ENCODE results near the gene IZUMO4.
A peak's percentile ranks its signal among the peaks of the same experiment; 100 is the strongest.
"Not testable (repeated sequence)": the region's sequence is repeated elsewhere in the genome, so short reads cannot be mapped to it uniquely, and the experiment has no call there.

The IZUMO4 gene

GRCh38 chr19:2083174-2083854 is 13.4 kb upstream of the IZUMO4 start:
- Mint-ChIP-seq H3K4me1 (peaks cover 60 to 88% of the 10 kb centered on the region in 2 donors), H3K36me3 (peaks cover 70 to 82% of the 10 kb centered on the region in 2 donors), H3K9me3 (no peaks in the 10 kb centered on the region), H3K27me3 (no peaks in the 10 kb centered on the region), H3K4me3 (peak overlapping the region; percentile 93 to 98), H3K27ac (peak overlapping the region; percentile 100)
- peak in 1 of 2 donors; percentile 4 for ATAC-seq (replicated peaks)
- DNase-seq = no peak

DNA sequence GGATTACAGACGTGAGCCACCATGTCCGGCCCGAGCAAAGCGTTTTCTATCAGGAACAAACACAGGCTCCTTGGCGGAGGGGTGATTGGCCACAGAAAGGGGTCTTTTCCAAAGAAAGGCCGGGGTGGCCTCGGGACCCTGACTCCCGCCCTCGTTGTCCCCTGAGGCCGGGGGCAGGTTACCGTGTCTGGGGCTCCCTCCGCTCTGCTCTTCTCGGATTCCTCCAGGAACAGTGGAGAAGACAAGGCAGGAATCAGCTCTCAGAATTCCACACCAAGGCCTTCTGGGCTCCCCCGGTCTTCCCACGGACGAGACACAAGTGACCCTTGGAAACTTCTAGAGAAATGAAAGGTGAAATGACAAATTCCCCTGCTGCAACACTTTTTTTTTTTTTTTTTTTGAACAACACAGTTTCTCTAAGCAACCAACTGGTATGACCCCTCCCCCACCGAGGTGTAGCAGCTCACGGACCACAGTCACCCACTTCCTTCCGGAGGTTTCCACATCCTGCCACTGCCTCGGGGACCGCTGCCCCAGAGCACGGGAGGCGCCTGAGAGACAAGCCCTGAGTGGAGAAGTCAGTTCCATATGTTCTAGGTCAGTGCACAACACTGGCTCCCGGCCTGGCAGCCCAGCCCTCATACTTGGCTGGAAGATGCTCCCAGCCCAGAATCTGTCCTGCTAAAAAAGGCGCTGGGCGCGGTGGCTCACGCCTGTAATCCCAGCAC is 11.6 kb upstream of the IZUMO4 start:
- Mint-ChIP-seq H3K36me3 (peaks cover 60 to 70% of the 10 kb centered on the region in 2 donors), H3K4me1 (peaks cover 66 to 94% of the 10 kb centered on the region in 2 donors), H3K4me3 (peak overlapping the region; percentile 93 to 98), H3K27ac (peak overlapping the region; percentile 100), H3K27me3 (no peaks in the 10 kb centered on the region), H3K9me3 (no peaks in the 10 kb centered on the region)
- ATAC-seq (replicated peaks) (peak; percentile 41 to 49), DNase-seq (peak; percentile 91)

- H3K27ac Mint-ChIP-seq = peak overlapping the region; percentile 97
- H3K4me3 Mint-ChIP-seq = peak overlapping the region; percentile 62 to 70
- ATAC-seq (replicated peaks) = peak; percentile 14 to 22
- DNase-seq, H3K9me3 Mint-ChIP-seq, H3K27me3 Mint-ChIP-seq: not testable (repeated sequence)
- H3K36me3 Mint-ChIP-seq = peaks cover 50 to 67% of the 10 kb centered on the region in 2 donors
- peaks cover 63 to 89% of the 10 kb centered on the region in 2 donors for H3K4me1 Mint-ChIP-seq
Measured at GRCh38 chr19:2086695-2087620, 9.8 kb upstream of the IZUMO4 start.

GRCh38 chr19:2087621-2088100 is 9.1 kb upstream of the IZUMO4 start:
- Mint-ChIP-seq H3K4me3 (peak overlapping the region; percentile 62 to 70), H3K27ac (peak overlapping the region; percentile 97), H3K36me3 (peaks cover 50 to 64% of the 10 kb centered on the region in 2 donors), H3K4me1 (peaks cover 58 to 88% of the 10 kb centered on the region in 2 donors), H3K27me3 (no peaks in the 10 kb centered on the region), H3K9me3 (no peaks in the 10 kb centered on the region)
- ATAC-seq (replicated peaks) (peak; percentile 30 to 36), DNase-seq (peak; percentile 81)

- peak; percentile 82 for DNase-seq
- H3K4me3 Mint-ChIP-seq = peak overlapping the region; percentile 77 to 85
- peaks cover 48 to 62% of the 10 kb centered on the region in 2 donors for H3K36me3 Mint-ChIP-seq
- peak overlapping the region; percentile 97 for H3K27ac Mint-ChIP-seq
- H3K4me1 Mint-ChIP-seq = peaks cover 56 to 89% of the 10 kb centered on the region in 2 donors
- peak; percentile 8 to 20 for ATAC-seq (replicated peaks)
- no peaks in the 10 kb centered on the region for H3K9me3 Mint-ChIP-seq
- H3K27me3 Mint-ChIP-seq = no peaks in the 10 kb centered on the region
Measured at GRCh38 chr19:2089001-2089711, 7.6 kb upstream of the IZUMO4 start.

- H3K9me3 Mint-ChIP-seq = no peaks in the 10 kb centered on the region
- H3K36me3 Mint-ChIP-seq = peaks cover 49 to 65% of the 10 kb centered on the region in 2 donors
- ATAC-seq (replicated peaks) = peak in 1 of 2 donors; percentile 5
- H3K4me1 Mint-ChIP-seq = peaks cover 61 to 89% of the 10 kb centered on the region in 2 donors
- peak overlapping the region; percentile 97 for H3K27ac Mint-ChIP-seq
- peak overlapping the region; percentile 77 to 85 for H3K4me3 Mint-ChIP-seq
- DNase-seq = no peak
- no peaks in the 10 kb centered on the region for H3K27me3 Mint-ChIP-seq
Measured at GRCh38 chr19:2089727-2090053, 7.0 kb upstream of the IZUMO4 start.

DNA sequence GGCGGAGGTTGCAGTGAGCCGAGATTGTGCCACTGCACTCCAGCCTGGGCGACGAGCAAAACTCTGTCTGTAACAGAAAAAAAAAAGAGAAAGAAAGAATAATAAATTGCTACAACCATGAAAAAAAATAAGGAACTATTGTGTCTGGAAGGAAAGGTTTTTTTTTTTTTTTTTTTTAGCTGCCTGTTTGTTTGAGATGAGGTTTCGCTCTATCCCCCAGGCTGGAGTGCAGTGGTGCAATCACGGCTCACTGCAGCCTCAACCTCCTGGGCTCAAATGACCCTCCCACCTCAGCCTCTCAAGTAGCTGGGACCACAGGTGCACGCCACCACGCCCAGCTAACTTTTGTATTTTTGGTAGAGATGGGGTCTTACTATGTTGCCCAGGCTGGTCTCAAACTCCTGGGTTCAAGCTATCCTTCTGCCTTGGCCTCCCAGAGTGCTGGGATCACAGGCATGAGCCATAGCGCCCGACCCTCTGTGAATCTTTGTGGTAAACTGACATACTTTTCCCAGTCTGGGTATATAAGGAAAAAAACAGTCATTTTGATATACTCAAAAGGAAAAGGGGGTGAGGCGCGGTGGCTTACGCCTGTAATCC is 4.7 kb upstream of the IZUMO4 start:
- DNase-seq; H3K9me3 Mint-ChIP-seq; ATAC-seq (replicated peaks); H3K27me3 Mint-ChIP-seq: not testable (repeated sequence)
- Mint-ChIP-seq H3K36me3 (peaks cover 46 to 64% of the 10 kb centered on the region in 2 donors), H3K4me3 (peak overlapping the region; percentile 15 to 32), H3K27ac (peak overlapping the region; percentile 70), H3K4me1 (peaks cover 52 to 85% of the 10 kb centered on the region in 2 donors)

- peak within 1 kb of the TSS; percentile 98 to 99 for H3K4me3 Mint-ChIP-seq
- peaks cover 26 to 63% of the 10 kb centered on the region in 2 donors for H3K4me1 Mint-ChIP-seq
- H3K36me3 Mint-ChIP-seq = peaks cover 40 to 56% of the 10 kb centered on the region in 2 donors
- H3K9me3 Mint-ChIP-seq = no peaks in the 10 kb centered on the region
- peak within 1 kb of the TSS; percentile 100 for H3K27ac Mint-ChIP-seq
- ATAC-seq (replicated peaks) (peak; percentile 31 to 58), DNase-seq (no peak)
- H3K27me3 Mint-ChIP-seq = no peaks in the 10 kb centered on the region
Measured at GRCh38 chr19:2096034-2096479, 658 bp upstream of the IZUMO4 start, which contains the start of gene MOB3A. Gene MOB3A, minus strand, starts transcription at chr19:2096326. Its CDS starts 17,766 bp downstream, at chr19:2078560.

GRCh38 chr19:2097203-2097885 is 629 bp downstream of the IZUMO4 start:
- Mint-ChIP-seq H3K4me3 (peak overlapping the region; percentile 87 to 90), H3K27ac (peak overlapping the region; percentile 93), H3K36me3 (peaks cover 42 to 60% of the 10 kb centered on the region in 2 donors), H3K9me3 (no peaks in the 10 kb centered on the region), H3K27me3 (no peaks in the 10 kb centered on the region), H3K4me1 (peaks cover 26 to 56% of the 10 kb centered on the region in 2 donors)
- peak; percentile 56 for DNase-seq
- peak; percentile 4 to 12 for ATAC-seq (replicated peaks)

- Mint-ChIP-seq H3K4me3 (peak overlapping the region; percentile 87 to 90), H3K9me3 (no peaks in the 10 kb centered on the region), H3K36me3 (peaks cover 40 to 57% of the 10 kb centered on the region in 2 donors), H3K27me3 (no peaks in the 10 kb centered on the region), H3K4me1 (peaks cover 23 to 51% of the 10 kb centered on the region in 2 donors), H3K27ac (peak overlapping the region; percentile 93)
- DNase-seq (no peak), ATAC-seq (replicated peaks) (no peak)
Measured at GRCh38 chr19:2097886-2098327, 1.2 kb downstream of the IZUMO4 start.

GRCh38 chr19:2099054-2099501 is 2.4 kb downstream of the IZUMO4 start:
- Mint-ChIP-seq H3K36me3 (peaks cover 40 to 57% of the 10 kb centered on the region in 2 donors), H3K9me3 (peaks cover 0 to 4% of the 10 kb centered on the region in 2 donors), H3K4me1 (peaks cover 22 to 44% of the 10 kb centered on the region in 2 donors), H3K27me3 (no peaks in the 10 kb centered on the region), H3K4me3 (no peak overlapping the region), H3K27ac (no peak overlapping the region)
- DNase-seq (no peak), ATAC-seq (replicated peaks) (no peak)

DNA sequence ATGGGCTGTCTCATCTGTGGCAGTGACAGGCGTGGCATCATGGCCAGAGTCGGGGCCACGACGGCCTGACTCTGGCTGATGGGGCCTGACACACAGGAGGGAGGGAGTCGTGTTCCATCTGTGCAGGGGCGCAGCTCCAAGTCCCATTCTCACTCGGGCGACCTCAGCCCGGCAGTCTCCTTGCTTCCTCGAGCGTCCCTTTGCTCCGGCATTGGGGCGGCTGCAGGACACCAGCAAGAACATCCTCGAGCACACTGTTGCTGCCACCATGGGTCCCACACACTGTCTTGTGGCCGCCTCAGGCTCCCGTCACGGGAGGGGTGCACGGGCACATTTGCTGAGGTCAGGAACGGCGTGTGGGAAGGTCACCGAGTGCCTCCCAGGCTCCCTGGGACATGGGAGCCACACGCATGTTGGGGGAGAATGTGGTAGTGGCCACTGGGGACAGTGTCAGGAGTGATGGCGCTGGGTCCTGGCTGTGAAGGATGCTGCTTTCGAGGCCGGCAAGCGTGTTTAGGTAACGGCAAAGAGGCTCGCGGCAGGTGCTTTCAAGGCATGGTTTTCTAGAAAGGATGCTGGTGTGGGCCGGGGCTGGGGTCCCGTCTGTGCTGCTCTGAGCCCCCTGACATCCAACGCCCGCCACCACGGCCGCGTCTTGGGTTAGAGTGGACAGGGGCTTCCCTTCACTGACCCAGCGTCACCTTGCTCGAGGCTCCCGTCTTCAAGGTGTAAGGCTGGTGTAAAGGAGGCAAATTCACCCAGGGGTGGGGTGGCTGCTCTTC is 3.4 kb downstream of the IZUMO4 start:
- H3K27me3 Mint-ChIP-seq = no peaks in the 10 kb centered on the region
- H3K9me3 Mint-ChIP-seq = peaks cover 3 to 8% of the 10 kb centered on the region in 2 donors
- no peak overlapping the region for H3K4me3 Mint-ChIP-seq
- DNase-seq (no peak), ATAC-seq (replicated peaks) (no peak)
- peak overlapping the region; percentile 71 for H3K27ac Mint-ChIP-seq
- peaks cover 41 to 56% of the 10 kb centered on the region in 2 donors for H3K36me3 Mint-ChIP-seq
- peaks cover 18 to 37% of the 10 kb centered on the region in 2 donors for H3K4me1 Mint-ChIP-seq

All from stimulated activated naive B cell treated with anti-CD40 and anti-IgM and Interleukin-4, amounts not matched to agents 10 μg/mL and 1 μg/mL and 100 μg/mL, for 72 hours (primary cell).